Activated CD4-positive, alpha-beta T cell treated with anti-CD3 and anti-CD28 coated beads, Interleukin-2, amount 10 ng/mL, durations not matched to agents 7 days and 5 days (primary cell): ENCODE data around the gene GPR15LG. TPM values are rescaled to one million over a fixed set of nuclear protein-coding genes. Genes with fewer than 3 reads are reported as not detected.

Experiments used
- CTCF ChIA-PET: fragments of 350-600 bp; sonication (Branson Sonifier 250); formaldehyde crosslinking; loops from one replicate; lab custom pipeline; 2021; ENCODE audit warnings: antibody characterized with exemption; lab: Charles Lee
- POLR2A ChIA-PET: fragments of 350-600 bp; sonication (Branson Sonifier 250); formaldehyde crosslinking; loops from one replicate; lab custom pipeline; 2021; ENCODE audit warnings: antibody characterized with exemption; lab: Charles Lee
- DNase-seq: peaks from one replicate; pipeline ENCODE4 v3.0.0-alpha.2; 2020
- H3K27ac Mint-ChIP-seq: one replicate; pipeline ENCODE4 v1.8.0; 2021; ENCODE audit warnings: mild to moderate bottlenecking, moderate library complexity, mixed read lengths
- H3K27me3 Mint-ChIP-seq: one replicate; pipeline ENCODE4 v1.8.0; 2021; ENCODE audit warnings: mixed read lengths
- H3K36me3 Mint-ChIP-seq: one replicate; pipeline ENCODE4 v1.8.0; 2021; ENCODE audit warnings: low read depth, mixed read lengths
- H3K4me1 Mint-ChIP-seq: one replicate; pipeline ENCODE4 v1.8.0; 2021; ENCODE audit warnings: mixed read lengths
- H3K4me3 Mint-ChIP-seq: one replicate; pipeline ENCODE4 v1.8.0; 2021; ENCODE audit warnings: mild to moderate bottlenecking, moderate library complexity, mixed read lengths
- H3K9me3 Mint-ChIP-seq: one replicate; pipeline ENCODE4 v1.8.0; 2021; ENCODE audit warnings: mixed read lengths
- total RNA-seq, 2 experiments: library from RNA; stranded (reverse); gene quantifications; one replicate each; pipeline ENCODE4 v1.2.3, GENCODE V29; 2021

GPR15LG gene
- total RNA-seq, 2 experiments from 2014 or later, result not detected

GRCh38 chr10:84212014-84212413 lies 38.4 kb downstream of the GPR15LG start:
- ChIA-PET CTCF (interaction anchor here (2.6 kb wide), 1 partner anchor 64 kb away, joined by 7 read pairs; no protein-coding TSS in a partner anchor), POLR2A (no interaction called here)
- Mint-ChIP-seq H3K9me3 (no peaks in the 10 kb centered on the region), H3K4me3 (no peak overlapping the region), H3K36me3 (no peaks in the 10 kb centered on the region), H3K27me3 (peaks cover 3% of the 10 kb centered on the region), H3K4me1 (no peaks in the 10 kb centered on the region), H3K27ac (no peak overlapping the region)
- DNase-seq, result no peak

GRCh38 chr10:84213076-84213475 lies 39.5 kb downstream of the GPR15LG start:
- no peak for DNase-seq
- CTCF ChIA-PET, result interaction anchor here (2.6 kb wide), 1 partner anchor 65 kb away, joined by 7 read pairs; no protein-coding TSS in a partner anchor
- Mint-ChIP-seq H3K36me3 (no peaks in the 10 kb centered on the region), H3K27ac (no peak overlapping the region), H3K27me3 (no peaks in the 10 kb centered on the region), H3K9me3 (no peaks in the 10 kb centered on the region), H3K4me3 (no peak overlapping the region), H3K4me1 (no peaks in the 10 kb centered on the region)
- POLR2A ChIA-PET, result no interaction called here

- Mint-ChIP-seq H3K36me3 (no peaks in the 10 kb centered on the region), H3K27ac (no peak overlapping the region), H3K27me3 (no peaks in the 10 kb centered on the region), H3K9me3 (no peaks in the 10 kb centered on the region), H3K4me1 (no peaks in the 10 kb centered on the region), H3K4me3 (peak overlapping the region; percentile 20)
- ChIA-PET CTCF (interaction anchor here (0.9 to 2.1 kb wide), 6 partner anchors 8 to 326 kb away, joined by 3 to 8 read pairs (median 4); partner anchors contain the start of gene RGR), POLR2A (no interaction called here)
- DNase-seq, result no peak
These were observed 40.5 kb downstream of the GPR15LG start for GRCh38 chr10:84214046-84214572.

- DNase-seq, result peak; percentile 54
- peak overlapping the region; percentile 20 for H3K4me3 Mint-ChIP-seq
- H3K27me3 Mint-ChIP-seq, result no peaks in the 10 kb centered on the region
- peaks cover 5% of the 10 kb centered on the region for H3K9me3 Mint-ChIP-seq
- no peaks in the 10 kb centered on the region for H3K4me1 Mint-ChIP-seq
- ChIA-PET POLR2A (no interaction called here), CTCF (interaction anchor here (0.7 to 2.1 kb wide), 7 partner anchors 9 to 326 kb away, joined by 3 to 8 read pairs (median 4); partner anchors contain the start of gene RGR)
- H3K27ac Mint-ChIP-seq, result no peak overlapping the region
- no peaks in the 10 kb centered on the region for H3K36me3 Mint-ChIP-seq
These were observed 41.1 kb downstream of the GPR15LG start for GRCh38 chr10:84214612-84215235.

- Mint-ChIP-seq H3K4me1 (no peaks in the 10 kb centered on the region), H3K9me3 (peaks cover 5% of the 10 kb centered on the region), H3K36me3 (no peaks in the 10 kb centered on the region), H3K27me3 (no peaks in the 10 kb centered on the region), H3K27ac (no peak overlapping the region), H3K4me3 (no peak overlapping the region)
- no peak for DNase-seq
- ChIA-PET CTCF (no interaction called here), POLR2A (no interaction called here)
These were observed 43.2 kb downstream of the GPR15LG start for GRCh38 chr10:84216834-84217233.

- H3K4me3 Mint-ChIP-seq, result no peak overlapping the region
- H3K27ac Mint-ChIP-seq, result no peak overlapping the region
- H3K4me1 Mint-ChIP-seq, result no peaks in the 10 kb centered on the region
- H3K27me3 Mint-ChIP-seq, result no peaks in the 10 kb centered on the region
- H3K36me3 Mint-ChIP-seq, result no peaks in the 10 kb centered on the region
- peaks cover 5% of the 10 kb centered on the region for H3K9me3 Mint-ChIP-seq
- CTCF ChIA-PET, result interaction anchor here (0.5 kb wide), 1 partner anchor 151 kb away, joined by 3 read pairs; no protein-coding TSS in a partner anchor
- no peak for DNase-seq
- POLR2A ChIA-PET, result no interaction called here
These were observed 44.1 kb downstream of the GPR15LG start for GRCh38 chr10:84217746-84218145.

- no peaks in the 10 kb centered on the region for H3K36me3 Mint-ChIP-seq
- H3K4me1 Mint-ChIP-seq, result no peaks in the 10 kb centered on the region
- H3K27ac Mint-ChIP-seq, result no peak overlapping the region
- CTCF ChIA-PET, result no interaction called here
- H3K9me3 Mint-ChIP-seq, result peaks cover 5% of the 10 kb centered on the region
- no peak for DNase-seq
- peaks cover 14% of the 10 kb centered on the region for H3K27me3 Mint-ChIP-seq
- POLR2A ChIA-PET, result no interaction called here
- no peak overlapping the region for H3K4me3 Mint-ChIP-seq
These were observed 48.3 kb downstream of the GPR15LG start for GRCh38 chr10:84221916-84222315.

GRCh38 chr10:84224411-84225028 lies 50.9 kb downstream of the GPR15LG start:
- Mint-ChIP-seq H3K27ac (no peak overlapping the region), H3K9me3 (peaks cover 2% of the 10 kb centered on the region), H3K36me3 (no peaks in the 10 kb centered on the region), H3K4me1 (no peaks in the 10 kb centered on the region), H3K4me3 (no peak overlapping the region), H3K27me3 (peaks cover 24% of the 10 kb centered on the region)
- no peak for DNase-seq
- CTCF ChIA-PET, result interaction anchor here (0.6 kb wide), 1 partner anchor 246 kb away, joined by 3 read pairs; no protein-coding TSS in a partner anchor
- POLR2A ChIA-PET, result no interaction called here

- ChIA-PET POLR2A (no interaction called here), CTCF (interaction anchor here (2.4 kb wide), 1 partner anchor 11 kb away, joined by 6 read pairs; no protein-coding TSS in a partner anchor)
- H3K36me3 Mint-ChIP-seq, result no peaks in the 10 kb centered on the region
- H3K27me3 Mint-ChIP-seq, result peaks cover 24% of the 10 kb centered on the region
- no peak within 1 kb of the TSS for H3K4me3 Mint-ChIP-seq
- H3K4me1 Mint-ChIP-seq, result no peaks in the 10 kb centered on the region
- H3K27ac Mint-ChIP-seq, result no peak within 1 kb of the TSS
- DNase-seq, result no peak
- H3K9me3 Mint-ChIP-seq, result no peaks in the 10 kb centered on the region
These were observed 52.0 kb downstream of the GPR15LG start, which contains the start of gene LRIT2 for GRCh38 chr10:84225427-84226173. LRIT2 (minus strand) TSS chr10:84225544; CDS start chr10:84225520, 24 bp downstream.

- Mint-ChIP-seq H3K9me3 (no peaks in the 10 kb centered on the region), H3K27ac (no peak overlapping the region), H3K4me1 (no peaks in the 10 kb centered on the region), H3K27me3 (peaks cover 28% of the 10 kb centered on the region), H3K36me3 (no peaks in the 10 kb centered on the region), H3K4me3 (no peak overlapping the region)
- no peak for DNase-seq
- POLR2A ChIA-PET, result no interaction called here
- CTCF ChIA-PET, result interaction anchor here (2.4 kb wide), 1 partner anchor 12 kb away, joined by 6 read pairs; no protein-coding TSS in a partner anchor
These were observed 53.0 kb downstream of the GPR15LG start for GRCh38 chr10:84226616-84227015.

GRCh38 chr10:84227810-84228209 lies 54.2 kb downstream of the GPR15LG start:
- Mint-ChIP-seq H3K27ac (no peak overlapping the region), H3K4me3 (no peak overlapping the region), H3K27me3 (peaks cover 28% of the 10 kb centered on the region), H3K4me1 (no peaks in the 10 kb centered on the region), H3K9me3 (no peaks in the 10 kb centered on the region), H3K36me3 (no peaks in the 10 kb centered on the region)
- DNase-seq, result no peak
- POLR2A ChIA-PET, result no interaction called here
- CTCF ChIA-PET, result interaction anchor here (2.4 kb wide), 1 partner anchor 13 kb away, joined by 6 read pairs; no protein-coding TSS in a partner anchor

GRCh38 chr10:84230359-84230758 lies 56.8 kb downstream of the GPR15LG start:
- ChIA-PET CTCF (no interaction called here), POLR2A (no interaction called here)
- Mint-ChIP-seq H3K27me3 (peaks cover 21% of the 10 kb centered on the region), H3K4me3 (no peak overlapping the region), H3K4me1 (no peaks in the 10 kb centered on the region), H3K36me3 (no peaks in the 10 kb centered on the region), H3K9me3 (no peaks in the 10 kb centered on the region), H3K27ac (no peak overlapping the region)
- DNase-seq, result no peak
